Effector memory CD4-positive, alpha-beta T cell (primary cell): ENCODE results near the gene ATG16L2.
"Not testable (repeated sequence)": the region's sequence is repeated elsewhere in the genome, so short reads cannot be mapped to it uniquely, and the experiment has no call there.

Experiments
- DNase-seq, 3 donors: peaks; one replicate each; pipeline ENCODE4 v3.0.0-alpha.2; 2020
- H3K27ac ChIP-seq: 2 replicates; pipeline ENCODE4 v1.7.0; 2013; ENCODE audit warnings: mild to moderate bottlenecking, low read length, moderate library complexity; ENCODE audit not compliant: insufficient read depth, poor library complexity, severe bottlenecking
- H3K27me3 ChIP-seq: replicated peaks from 2 replicates; pipeline ENCODE4 v1.7.0; 2013; ENCODE audit warnings: mild to moderate bottlenecking, low read length; ENCODE audit not compliant: insufficient read depth, control insufficient read depth, poor library complexity, severe bottlenecking
- H3K36me3 ChIP-seq: 2 replicates; pipeline ENCODE4 v1.7.0; 2013; ENCODE audit warnings: mild to moderate bottlenecking, low read length, moderate library complexity; ENCODE audit not compliant: control insufficient read depth, insufficient read depth
- H3K4me1 ChIP-seq: 2 replicates; pipeline ENCODE4 v1.7.0; 2013; ENCODE audit warnings: low read length, mild to moderate bottlenecking; ENCODE audit not compliant: control insufficient read depth, insufficient read depth, poor library complexity, severe bottlenecking
- H3K4me3 ChIP-seq: 2 replicates; pipeline ENCODE4 v1.7.0; 2013; ENCODE audit warnings: low read length, low read depth, mild to moderate bottlenecking; ENCODE audit not compliant: insufficient read depth, poor library complexity, severe bottlenecking
- H3K9me3 ChIP-seq: 2 replicates; pipeline ENCODE4 v1.7.0; 2013; ENCODE audit warnings: mild to moderate bottlenecking, low read length, moderate library complexity; ENCODE audit not compliant: control insufficient read depth

Gene ATG16L2

GRCh38 chr11:72802822-72803221 lies 11.4 kb upstream of the ATG16L2 start:
- H3K27me3 ChIP-seq: no peaks in the 10 kb centered on the region

GRCh38 chr11:72805216-72805615 lies 9.0 kb upstream of the ATG16L2 start:
- H3K27me3 ChIP-seq: no peaks in the 10 kb centered on the region
- no peaks in the 10 kb centered on the region for H3K4me1 ChIP-seq
- no peak overlapping the region for H3K4me3 ChIP-seq
- peaks cover 4% of the 10 kb centered on the region for H3K36me3 ChIP-seq
- H3K27ac ChIP-seq: no peak overlapping the region
- no peaks in the 10 kb centered on the region for H3K9me3 ChIP-seq
- no peak for DNase-seq

More at GRCh38 chr11:72802822-72803221, 11.4 kb upstream of the ATG16L2 start:
- Histone ChIP-seq H3K4me3 (no peak overlapping the region), H3K36me3 (no peaks in the 10 kb centered on the region), H3K27ac (no peak overlapping the region), H3K9me3 (no peaks in the 10 kb centered on the region), H3K4me1 (no peaks in the 10 kb centered on the region)
- no peak for DNase-seq

DNA sequence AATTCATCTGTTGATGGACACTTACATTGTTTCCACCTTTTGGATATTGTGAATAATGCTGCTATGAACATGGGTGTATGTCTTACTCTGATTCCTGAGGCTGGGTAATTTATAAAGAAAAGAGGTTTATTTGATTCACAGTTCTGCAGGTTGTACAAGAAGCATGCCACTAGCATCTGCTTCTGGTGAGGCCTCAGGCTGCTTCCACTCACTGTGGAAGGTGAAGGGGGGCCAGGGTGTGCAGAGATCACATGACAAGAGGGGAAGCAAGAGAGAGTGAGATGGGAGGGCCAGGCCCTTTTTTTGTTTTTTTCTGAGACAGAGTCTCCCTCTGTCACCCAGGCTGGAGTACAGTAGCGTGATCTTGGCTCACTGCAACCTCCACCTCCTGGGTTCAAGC lies 7.8 kb upstream of the ATG16L2 start:
- not testable (repeated sequence) for H3K27me3 ChIP-seq, H3K36me3 ChIP-seq, H3K9me3 ChIP-seq, DNase-seq, H3K27ac ChIP-seq, H3K4me1 ChIP-seq, H3K4me3 ChIP-seq

DNA sequence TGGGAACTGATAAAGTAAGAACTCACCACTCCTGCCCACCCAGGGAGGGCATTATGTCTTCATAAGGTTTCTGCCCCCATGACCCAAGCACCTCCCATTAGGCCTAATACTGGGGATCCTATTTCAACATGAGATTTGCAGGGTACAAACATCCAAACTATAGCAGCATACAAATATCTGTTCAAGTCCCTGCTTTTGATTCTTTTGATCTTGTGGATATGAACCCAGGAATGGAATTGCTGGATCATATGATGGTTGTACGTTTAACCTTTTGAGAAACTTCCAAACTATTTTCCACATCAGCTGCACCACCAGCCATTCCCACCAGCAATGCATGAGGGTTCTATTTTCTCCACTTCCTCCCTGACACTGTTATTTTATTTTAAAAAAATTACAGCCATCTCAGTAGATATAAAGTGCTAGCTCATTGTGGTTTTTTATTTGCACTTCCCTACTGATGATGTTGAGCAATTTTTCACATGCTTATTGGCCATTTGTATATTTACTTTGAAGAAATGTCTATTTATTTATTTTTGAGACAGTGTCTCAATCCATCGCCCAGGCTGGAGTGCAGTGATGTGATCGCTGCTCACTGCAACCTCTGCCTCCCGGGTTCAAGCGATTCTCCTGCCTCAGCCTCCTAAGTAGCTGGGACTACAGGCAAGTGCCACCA lies 7.1 kb upstream of the ATG16L2 start:
- no peaks in the 10 kb centered on the region for H3K9me3 ChIP-seq
- no peak overlapping the region for H3K4me3 ChIP-seq
- H3K27me3 ChIP-seq: no peaks in the 10 kb centered on the region
- H3K4me1 ChIP-seq: no peaks in the 10 kb centered on the region
- H3K36me3 ChIP-seq: peaks cover 4% of the 10 kb centered on the region
- DNase-seq: no peak
- no peak overlapping the region for H3K27ac ChIP-seq

DNA sequence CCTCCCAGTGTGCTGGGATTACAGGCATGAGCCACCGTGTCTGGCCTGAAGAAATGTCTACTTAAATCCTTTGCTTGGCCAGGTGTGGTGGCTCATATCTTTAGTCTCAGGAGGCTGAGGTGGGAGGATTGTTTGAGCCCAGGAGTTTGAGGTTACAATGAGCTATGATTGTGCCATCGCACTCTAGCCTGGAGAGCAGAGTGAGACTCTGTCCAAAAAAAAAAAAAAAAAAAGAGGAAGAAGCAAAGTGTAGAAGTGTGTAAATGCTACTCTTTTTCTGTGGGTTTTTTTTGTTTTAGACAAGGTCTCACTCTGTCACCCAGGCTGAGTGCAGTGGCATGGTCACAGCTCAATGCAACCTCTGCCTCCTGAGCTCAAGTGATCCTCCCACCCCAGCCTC lies 6.4 kb upstream of the ATG16L2 start:
- no peak overlapping the region for H3K4me3 ChIP-seq
- H3K9me3 ChIP-seq: no peaks in the 10 kb centered on the region
- H3K27ac ChIP-seq: no peak overlapping the region
- H3K4me1 ChIP-seq: peaks cover 5% of the 10 kb centered on the region
- H3K27me3 ChIP-seq: no peaks in the 10 kb centered on the region
- DNase-seq: no peak
- H3K36me3 ChIP-seq: peaks cover 4% of the 10 kb centered on the region

- no peak overlapping the region for H3K27ac ChIP-seq
- H3K4me3 ChIP-seq: no peak overlapping the region
- H3K36me3 ChIP-seq: peaks cover 4% of the 10 kb centered on the region
- no peaks in the 10 kb centered on the region for H3K9me3 ChIP-seq
- no peaks in the 10 kb centered on the region for H3K27me3 ChIP-seq
- peaks cover 6% of the 10 kb centered on the region for H3K4me1 ChIP-seq
- no peak for DNase-seq
These were observed 5.8 kb upstream of the ATG16L2 start for GRCh38 chr11:72808331-72808798.

DNA sequence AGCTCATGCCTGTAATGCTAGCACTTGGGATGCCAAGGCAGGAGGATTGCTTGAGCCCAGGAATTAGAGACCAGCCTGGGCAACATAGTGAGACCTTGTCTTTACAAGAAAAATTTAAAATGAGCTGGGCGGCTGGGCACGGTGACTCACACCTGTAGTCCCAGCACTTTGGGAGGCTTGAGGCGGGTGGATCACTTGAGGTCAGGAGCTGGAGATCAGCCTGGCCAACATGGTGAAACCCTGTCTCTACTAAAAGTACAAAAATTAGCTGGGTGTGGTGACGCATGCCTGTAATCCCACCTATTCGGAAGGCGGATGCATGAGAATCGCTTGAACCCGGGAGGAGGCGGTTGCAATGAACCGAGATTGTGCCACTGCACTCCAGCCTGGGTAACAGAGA lies 2.5 kb upstream of the ATG16L2 start:
- not testable (repeated sequence) for H3K27ac ChIP-seq, H3K27me3 ChIP-seq, H3K9me3 ChIP-seq, H3K4me3 ChIP-seq, H3K36me3 ChIP-seq, DNase-seq
- peaks cover 19% of the 10 kb centered on the region for H3K4me1 ChIP-seq

GRCh38 chr11:72812604-72812966 lies 1.6 kb upstream of the ATG16L2 start:
- DNase-seq: no peak
- peaks cover 19% of the 10 kb centered on the region for H3K4me1 ChIP-seq

GRCh38 chr11:72812967-72813739 lies 1.1 kb upstream of the ATG16L2 start:
- peak; percentile 51 to 74 (median 65) for DNase-seq
- no peaks in the 10 kb centered on the region for H3K9me3 ChIP-seq
- H3K36me3 ChIP-seq: peaks cover 11% of the 10 kb centered on the region
- H3K27me3 ChIP-seq: no peaks in the 10 kb centered on the region
- peak overlapping the region; percentile 86 for H3K4me3 ChIP-seq
- H3K4me1 ChIP-seq: peaks cover 19% of the 10 kb centered on the region
- H3K27ac ChIP-seq: peak overlapping the region; percentile 100

More at GRCh38 chr11:72812604-72812966, 1.6 kb upstream of the ATG16L2 start:
- peak overlapping the region; percentile 100 for H3K27ac ChIP-seq
- H3K27me3 ChIP-seq: no peaks in the 10 kb centered on the region
- no peak overlapping the region for H3K4me3 ChIP-seq
- H3K9me3 ChIP-seq: no peaks in the 10 kb centered on the region
- H3K36me3 ChIP-seq: peaks cover 7% of the 10 kb centered on the region

GRCh38 chr11:72813740-72814285 lies 398 bp upstream of the ATG16L2 start:
- Histone ChIP-seq H3K36me3 (peaks cover 17% of the 10 kb centered on the region), H3K4me1 (peaks cover 19% of the 10 kb centered on the region), H3K27me3 (no peaks in the 10 kb centered on the region), H3K27ac (peak overlapping the region; percentile 100), H3K9me3 (no peaks in the 10 kb centered on the region), H3K4me3 (peak overlapping the region; percentile 86)
- no peak for DNase-seq
